Lung (tissue), 12 donors: ENCODE results near the gene KDM6A. TPM values are rescaled to one million over a fixed set of nuclear protein-coding genes. Genes with fewer than 3 reads are reported as not detected.

Experiments used
- ATAC-seq: fragments of 200-7000 bp; cut with Tn5 transposase; one replicate; pipeline ENCODE4 v1.9.1; 2020; ENCODE audit warnings: moderate number of reproducible peaks; ENCODE audit not compliant: insufficient read depth, low FRiP score
- DNase-seq, 3 donors: peaks; one replicate each; pipeline ENCODE4 v3.0.0-alpha.2; 2013 to 2017
- H3K27ac ChIP-seq, 2 donors: one replicate each; pipeline ENCODE4 v1.5.1; 2013; ENCODE audit warnings: mild to moderate bottlenecking in 2 of 2, moderate library complexity in 2 of 2, control low read depth in 1 of 2, inconsistent platforms in 1 of 2, low read depth in 1 of 2, low read length in 1 of 2
- H3K27me3 ChIP-seq, 3 donors: one replicate each; pipeline ENCODE4 v1.5.1; 2013; ENCODE audit warnings: low read length in 2 of 3; ENCODE audit not compliant: control insufficient read depth in 3 of 3, insufficient read depth in 3 of 3
- H3K36me3 ChIP-seq, 4 donors: one replicate each; pipeline ENCODE4 v1.5.1; 2013; ENCODE audit warnings: low read length in 4 of 4, mild to moderate bottlenecking in 1 of 4, moderate library complexity in 1 of 4; ENCODE audit not compliant: control insufficient read depth in 4 of 4, insufficient read depth in 4 of 4
- H3K4me1 ChIP-seq, 5 donors: one replicate each; pipeline ENCODE4 v1.5.1; 2013; ENCODE audit warnings: low read length in 5 of 5, mild to moderate bottlenecking in 2 of 5, moderate library complexity in 1 of 5; ENCODE audit not compliant: control insufficient read depth in 5 of 5, insufficient read depth in 5 of 5
- H3K4me3 ChIP-seq: one replicate; pipeline ENCODE4 v1.5.1; 2013; ENCODE audit warnings: mild to moderate bottlenecking, control low read depth, moderate library complexity
- H3K9ac ChIP-seq, 2 donors: one replicate each; pipeline ENCODE4 v1.5.1; 2013; ENCODE audit warnings: low read length in 2 of 2, control low read depth in 1 of 2; ENCODE audit not compliant: insufficient read depth in 1 of 2
- H3K9me3 ChIP-seq, 4 donors: one replicate each; pipeline ENCODE4 v1.5.1; 2013; ENCODE audit warnings: low read length in 3 of 4, mild to moderate bottlenecking in 1 of 4, moderate library complexity in 1 of 4; ENCODE audit not compliant: control insufficient read depth in 4 of 4, insufficient read depth in 3 of 4
- CTCF ChIP-seq: IDR thresholded peaks from 2 replicates; pipeline ENCODE4 v1.5.1; 2012; ENCODE audit warnings: mild to moderate bottlenecking; ENCODE audit errors: control extremely low read depth, extremely low read depth
- whole genome bisulfite sequencing, 2 donors: extraction: QIAGEN DNeasy Blood & Tissue Kit; methylation state at CpG; one replicate each; pipeline ENCODE4 v1.1.7; 2013; 5-methylcytosine and 5-hydroxymethylcytosine counted together
- polyA plus RNA-seq, 2 donors: library from polyadenylated mRNA; stranded (reverse); fragments of 200-250 nt; gene quantifications; one replicate each; pipeline ENCODE4 v1.2.1, GENCODE V29; 2013
- total RNA-seq, 2 donors: library from RNA; depleted of rRNA in 1 of 2; stranded (reverse); fragments of >200 nt in 1 of 2; gene quantifications; one replicate each; pipeline ENCODE4 v1.2.1, GENCODE V29; 2014 to 2021
- donor health status: control.
- donor health status: control.
- donor health status: Bipolar disorder and iron deficiency.
- donor health status: healthy.
- donor health status: DM: yes; HTN: yes; CAD: no.

Gene KDM6A
- total and polyA plus RNA-seq, 4 donors: 7.6 to 141 (median 23.5) TPM

- ATAC-seq: no peak
- H3K4me1 ChIP-seq: peaks cover 0 to 2% (median under 1%) of the 10 kb centered on the region in 5 donors
- no peak overlapping the region for H3K27ac ChIP-seq
- TF ChIP-seq CTCF: no peak
- H3K9ac ChIP-seq: no peak overlapping the region
- WGBS, 2 donors: 88% methylated on average over 3 of the region's 3 CpGs
- no peak for DNase-seq
- H3K27me3 ChIP-seq: no peaks in the 10 kb centered on the region
- H3K9me3 ChIP-seq: peaks cover 0 to 5% (median 0%) of the 10 kb centered on the region in 4 donors
- no peak overlapping the region for H3K4me3 ChIP-seq
- peaks cover 0 to 5% (median 0%) of the 10 kb centered on the region in 4 donors for H3K36me3 ChIP-seq
Measured at GRCh38 chrX:44943007-44943406, 70.0 kb downstream of the KDM6A start.

GRCh38 chrX:44944894-44945293, 71.9 kb downstream of the KDM6A start:
- H3K27ac ChIP-seq: no peak overlapping the region
- H3K27me3 ChIP-seq: no peaks in the 10 kb centered on the region
- H3K4me1 ChIP-seq: peaks cover 0 to 3% (median 0%) of the 10 kb centered on the region in 5 donors
- peaks cover 0 to 5% (median 0%) of the 10 kb centered on the region in 4 donors for H3K36me3 ChIP-seq
- TF ChIP-seq CTCF: no peak
- no peak for ATAC-seq
- H3K4me3 ChIP-seq: no peak overlapping the region
- WGBS, 2 donors: 98 to 100% methylated on average over 1 of the region's 1 CpG
- no peak overlapping the region for H3K9ac ChIP-seq
- DNase-seq: no peak
- H3K9me3 ChIP-seq: peaks cover 0 to 5% (median 0%) of the 10 kb centered on the region in 4 donors

- WGBS, 2 donors: 85 to 87% methylated on average over 4 of the region's 4 CpGs
- Histone ChIP-seq H3K9me3 (peaks cover 0 to 5% (median 0%) of the 10 kb centered on the region in 4 donors), H3K9ac (no peak overlapping the region), H3K4me1 (peaks cover 0 to 7% (median 0%) of the 10 kb centered on the region in 5 donors), H3K27me3 (no peaks in the 10 kb centered on the region), H3K36me3 (peaks cover 0 to 5% (median 0%) of the 10 kb centered on the region in 4 donors), H3K27ac (no peak overlapping the region), H3K4me3 (no peak overlapping the region)
- DNase-seq: no peak
- TF ChIP-seq CTCF: no peak
- no peak for ATAC-seq
Measured at GRCh38 chrX:44945736-44946135, 72.7 kb downstream of the KDM6A start.

GRCh38 chrX:44946771-44947170, 73.8 kb downstream of the KDM6A start:
- TF ChIP-seq CTCF: no peak
- WGBS, 2 donors: 75 to 86% methylated on average over 4 of the region's 4 CpGs

More at GRCh38 chrX:44946771-44947170, 73.8 kb downstream of the KDM6A start:
- no peak overlapping the region for H3K27ac ChIP-seq
- H3K4me1 ChIP-seq: peaks cover 0 to 11% (median 0%) of the 10 kb centered on the region in 5 donors
- H3K9me3 ChIP-seq: peaks cover 0 to 5% (median 0%) of the 10 kb centered on the region in 4 donors
- no peak overlapping the region for H3K9ac ChIP-seq
- peaks cover 0 to 5% (median 0%) of the 10 kb centered on the region in 4 donors for H3K36me3 ChIP-seq
- no peak for ATAC-seq
- H3K27me3 ChIP-seq: no peaks in the 10 kb centered on the region
- no peak overlapping the region for H3K4me3 ChIP-seq
- DNase-seq: no peak
